ENCODE results near the gene TUBGCP3.

GRCh38 chr13:112545856-112546255 lies 42.1 kb downstream of the TUBGCP3 start:
- TF ChIP-seq CTCF (conservative IDR thresholded peaks at IDR 0.05 in 1 of 2, IDR thresholded peaks at IDR 0.05 in 1 of 2; ENCODE audit: extremely low read depth in 1 of 2, insufficient read depth in 1 of 2, low read depth in 1 of 2, low read length in 2 of 2) (no peak), EZH2 (IDR thresholded peaks at IDR 0.05; ENCODE audit: borderline replicate concordance, low read length) (no peak)
